Heart right ventricle (tissue), 16 donors: ENCODE results near the gene MDM4. TPM values are rescaled to one million over a fixed set of nuclear protein-coding genes. Genes with fewer than 3 reads are reported as not detected.
"Not testable (repeated sequence)": the region's sequence is repeated elsewhere in the genome, so short reads cannot be mapped to it uniquely, and the experiment has no call there.

Experiments used
- ATAC-seq, 8 donors: fragments of 200-7000 bp; cut with Tn5 transposase; one replicate each; pipeline ENCODE4 v1.9.1; 2020; ENCODE audit warnings: mild to moderate bottlenecking in 8 of 8, moderate library complexity in 8 of 8, moderate number of reproducible peaks in 1 of 8
- DNase-seq, 2 donors: peaks; one replicate each; pipeline ENCODE4 v3.0.0-alpha.2; 2020
- H3K27ac ChIP-seq, 10 donors: fragments of 200-600 bp; sonication (generic) in 2 of 10; one replicate each; pipeline versions ENCODE4 v1.5.0 to v1.8.0; 2020 to 2022; ENCODE audit warnings: mild to moderate bottlenecking in 3 of 10
- H3K27me3 ChIP-seq, 7 donors: fragments of 200-600 bp; one replicate each; pipeline ENCODE4 v1.8.0; 2021 to 2022; ENCODE audit warnings: mild to moderate bottlenecking in 2 of 7
- H3K36me3 ChIP-seq, 9 donors: fragments of 200-600 bp; sonication (generic) in 1 of 9; one replicate each; pipeline versions ENCODE4 v1.5.0 to v1.8.0; 2020 to 2022; ENCODE audit warnings: mild to moderate bottlenecking in 2 of 9
- H3K4me1 ChIP-seq, 9 donors: fragments of 200-600 bp; sonication (generic) in 1 of 9; one replicate each; pipeline versions ENCODE4 v1.5.0 to v1.8.0; 2020 to 2022; ENCODE audit warnings: mild to moderate bottlenecking in 4 of 9
- H3K4me3 ChIP-seq, 10 donors: fragments of 200-600 bp; sonication (generic) in 2 of 10; one replicate each; pipeline versions ENCODE4 v1.5.0 to v1.8.0; 2020 to 2022; ENCODE audit warnings: mild to moderate bottlenecking in 7 of 10, moderate library complexity in 2 of 10
- H3K9me3 ChIP-seq, 11 donors: fragments of 200-600 bp in 10 of 11; sonication (generic) in 2 of 11; one replicate each; pipeline versions ENCODE4 v1.5.0 to v1.8.0; 2013 to 2022; ENCODE audit warnings: mild to moderate bottlenecking in 2 of 11, control low read depth in 1 of 11, moderate library complexity in 1 of 11
- CTCF ChIP-seq, 9 donors: fragments of 200-600 bp; sonication (generic) in 2 of 9; IDR thresholded peaks; one replicate each; pipeline versions ENCODE4 v1.5.0 to v1.8.0; 2021 to 2022; ENCODE audit warnings: antibody characterized with exemption in 9 of 9, mild to moderate bottlenecking in 5 of 9, moderate library complexity in 1 of 9
- WGBS, 2 donors: extraction: QIAGEN DNeasy Blood & Tissue Kit; methylation state at CpG; one replicate each; pipeline ENCODE4 v1.1.7; 2013; ENCODE audit warnings: inconsistent platforms in 1 of 2; 5-methylcytosine and 5-hydroxymethylcytosine counted together
- intact Hi-C, 10 donors: fragments of 100-400 bp; cut with DNase I; formaldehyde crosslinking; loops; one replicate each; pipeline versions ENCODE4 v1.11.1 to v1.14.2; 2022
- polyA plus RNA-seq, 2 donors: library from polyadenylated mRNA; stranded (reverse); fragments of 200-250 nt; gene quantifications; one replicate each; pipeline ENCODE4 v1.2.3, GENCODE V29; 2013
- total RNA-seq, 10 donors: library from RNA; stranded (reverse); fragmentation: NEBNext Ultra II Directional in 3 of 10; extraction: Animal tissue kit (Norgen Biotek cat#: 25700) in 3 of 10; gene quantifications; one replicate each; pipeline versions ENCODE4 v1.2.1 to v1.2.4, GENCODE V29; 2021 to 2023
- donor health status: Arrhythmogenic right ventricular cardiomyopathy.
- donor health status: ischemic (EF 13 %, LVEDD 7.1; RV severe dilation, severe dysfunction).
- donor health status: healthy with polysubstance abuse.
- donor health status: DM: no; HTN: yes; CAD: no.
- donor health status: DM: no; HTN: no; CAD: no.
- donor health status: ischemic (EF 25% LVEDD 6.9; RV normal size, moderate dysfunction).
- donor health status: ischemic (EF 25% LVEDD 5.7; RV mildly dilated, moderate dysfunction).
- donor health status: healthy.
- donor health status: DM: yes; HTN: yes; CAD: no.
- donor health status: Ischemic cardiomyopathy.
- donor health status: ischemic (EF 35%, LVEDD 5.7; RV mildly dilated, moderate dysfunction).
- donor health status: nonischemic (EF 11% LVEDD 7.7; RV severe dilation, severe dysfunction).
- donor health status: DM: yes; HTN: yes; CAD: no.
- donor health status: PGD.
- donor health status: ischemic (EF 29% LVEDD 5.4; RV normal size, mild dysfunction).
- donor health status: nonischemic (EF 23%, LVEDD 6.1; RV moderate dilation, normal function).

Gene MDM4
- total and polyA plus RNA-seq, 12 donors = 3.7 to 43.7 (median 38.7) TPM

- intact Hi-C loops = no loop called here
- TF ChIP-seq CTCF (IDR thresholded peaks at IDR 0.05) = no peak
- no peaks in the 10 kb centered on the region for H3K36me3 ChIP-seq
- no peak overlapping the region for H3K4me3 ChIP-seq
- DNase-seq = no peak
- no peaks in the 10 kb centered on the region for H3K27me3 ChIP-seq
- peak overlapping the region in 1 of 10 donors; percentile 88 for H3K27ac ChIP-seq
- ATAC-seq = no peak
- no peaks in the 10 kb centered on the region for H3K9me3 ChIP-seq
- H3K4me1 ChIP-seq = peaks cover 0 to 58% (median 7%) of the 10 kb centered on the region in 9 donors
These were observed 4.8 kb upstream of the MDM4 start for GRCh38 chr1:204511366-204511765.

GRCh38 chr1:204513117-204513716 lies 3.0 kb upstream of the MDM4 start:
- Histone ChIP-seq H3K4me1 (peaks cover 6 to 55% (median 13%) of the 10 kb centered on the region in 9 donors), H3K27me3 (no peaks in the 10 kb centered on the region), H3K27ac (peak overlapping the region in 7 of 10 donors; percentile 1 to 88 (median 51)), H3K36me3 (peaks cover 0 to 7% (median 0%) of the 10 kb centered on the region in 9 donors), H3K9me3 (no peaks in the 10 kb centered on the region), H3K4me3 (peak overlapping the region in 2 of 10 donors; percentile 16 to 29)
- TF ChIP-seq CTCF (IDR thresholded peaks at IDR 0.05) = no peak
- 68 to 69% methylated on average over 15 of the region's 15 CpGs for WGBS, 2 donors
- intact Hi-C loops = no loop called here
- ATAC-seq (no peak), DNase-seq (no peak)

- 79 to 84% methylated on average over 2 of the region's 2 CpGs for whole genome bisulfite sequencing, 2 donors
- DNase-seq (no peak), ATAC-seq (no peak)
- no peak overlapping the region for H3K4me3 ChIP-seq
- no peaks in the 10 kb centered on the region for H3K9me3 ChIP-seq
- H3K27me3 ChIP-seq = no peaks in the 10 kb centered on the region
- intact Hi-C loops = no loop called here
- peak overlapping the region in 1 of 10 donors; percentile 88 for H3K27ac ChIP-seq
- no peak for TF ChIP-seq CTCF (IDR thresholded peaks at IDR 0.05)
- H3K4me1 ChIP-seq = peaks cover 6 to 71% (median 25%) of the 10 kb centered on the region in 9 donors
- peaks cover 0 to 20% (median 0%) of the 10 kb centered on the region in 9 donors for H3K36me3 ChIP-seq
These were observed 1.4 kb upstream of the MDM4 start for GRCh38 chr1:204514828-204515227.

- peaks cover 6 to 88% (median 47%) of the 10 kb centered on the region in 9 donors for H3K4me1 ChIP-seq
- WGBS, 2 donors = 89 to 92% methylated on average over 19 of the region's 19 CpGs
- H3K27me3 ChIP-seq, DNase-seq, intact Hi-C loops, ATAC-seq, H3K9me3 ChIP-seq: not testable (repeated sequence)
- H3K36me3 ChIP-seq = peaks cover 0 to 20% (median 0%) of the 10 kb centered on the region in 9 donors
- peak overlapping the region in 9 of 10 donors; percentile 49 to 83 (median 73) for H3K4me3 ChIP-seq
- peak overlapping the region in 5 of 10 donors; percentile 6 to 96 (median 91) for H3K27ac ChIP-seq
These were observed 1.2 kb downstream of the MDM4 start for GRCh38 chr1:204517382-204517781.
